SU-DHL-6 (cell line): ENCODE results near the gene CBX1.

Experiments used
- EZH2phosphoT487 ChIP-seq: fragments of 200-600 bp; sonication (generic), shearing (Covaris generic); conservative IDR thresholded peaks from 2 replicates; pipeline ENCODE4 v1.6.1; 2018; ENCODE audit warnings: mild to moderate bottlenecking, antibody characterized with exemption, low read length, moderate library complexity, mixed read lengths
- TF ChIP-seq, protein P1 (sequence below): fragments of 200-600 bp; sonication (generic); IDR thresholded peaks from one replicate; pipeline ENCODE4 v1.5.1; 2017; ENCODE audit warnings: antibody characterized with exemption, mild to moderate bottlenecking, low read length, moderate library complexity; ENCODE audit not compliant: insufficient read depth, poor library complexity, severe bottlenecking

- TF ChIP-seq, protein P1, sequence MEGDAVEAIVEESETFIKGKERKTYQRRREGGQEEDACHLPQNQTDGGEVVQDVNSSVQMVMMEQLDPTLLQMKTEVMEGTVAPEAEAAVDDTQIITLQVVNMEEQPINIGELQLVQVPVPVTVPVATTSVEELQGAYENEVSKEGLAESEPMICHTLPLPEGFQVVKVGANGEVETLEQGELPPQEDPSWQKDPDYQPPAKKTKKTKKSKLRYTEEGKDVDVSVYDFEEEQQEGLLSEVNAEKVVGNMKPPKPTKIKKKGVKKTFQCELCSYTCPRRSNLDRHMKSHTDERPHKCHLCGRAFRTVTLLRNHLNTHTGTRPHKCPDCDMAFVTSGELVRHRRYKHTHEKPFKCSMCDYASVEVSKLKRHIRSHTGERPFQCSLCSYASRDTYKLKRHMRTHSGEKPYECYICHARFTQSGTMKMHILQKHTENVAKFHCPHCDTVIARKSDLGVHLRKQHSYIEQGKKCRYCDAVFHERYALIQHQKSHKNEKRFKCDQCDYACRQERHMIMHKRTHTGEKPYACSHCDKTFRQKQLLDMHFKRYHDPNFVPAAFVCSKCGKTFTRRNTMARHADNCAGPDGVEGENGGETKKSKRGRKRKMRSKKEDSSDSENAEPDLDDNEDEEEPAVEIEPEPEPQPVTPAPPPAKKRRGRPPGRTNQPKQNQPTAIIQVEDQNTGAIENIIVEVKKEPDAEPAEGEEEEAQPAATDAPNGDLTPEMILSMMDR = no peak
- TF ChIP-seq EZH2phosphoT487 = no peak
Measured at GRCh38 chr17:48134912-48135480, 33.7 kb upstream of the CBX1 start.
